ENCODE measurements around the gene TSNAXIP1. TPM values are rescaled to one million over a fixed set of nuclear protein-coding genes. Genes with fewer than 3 reads are reported as not detected.

The TSNAXIP1 gene, protein sequence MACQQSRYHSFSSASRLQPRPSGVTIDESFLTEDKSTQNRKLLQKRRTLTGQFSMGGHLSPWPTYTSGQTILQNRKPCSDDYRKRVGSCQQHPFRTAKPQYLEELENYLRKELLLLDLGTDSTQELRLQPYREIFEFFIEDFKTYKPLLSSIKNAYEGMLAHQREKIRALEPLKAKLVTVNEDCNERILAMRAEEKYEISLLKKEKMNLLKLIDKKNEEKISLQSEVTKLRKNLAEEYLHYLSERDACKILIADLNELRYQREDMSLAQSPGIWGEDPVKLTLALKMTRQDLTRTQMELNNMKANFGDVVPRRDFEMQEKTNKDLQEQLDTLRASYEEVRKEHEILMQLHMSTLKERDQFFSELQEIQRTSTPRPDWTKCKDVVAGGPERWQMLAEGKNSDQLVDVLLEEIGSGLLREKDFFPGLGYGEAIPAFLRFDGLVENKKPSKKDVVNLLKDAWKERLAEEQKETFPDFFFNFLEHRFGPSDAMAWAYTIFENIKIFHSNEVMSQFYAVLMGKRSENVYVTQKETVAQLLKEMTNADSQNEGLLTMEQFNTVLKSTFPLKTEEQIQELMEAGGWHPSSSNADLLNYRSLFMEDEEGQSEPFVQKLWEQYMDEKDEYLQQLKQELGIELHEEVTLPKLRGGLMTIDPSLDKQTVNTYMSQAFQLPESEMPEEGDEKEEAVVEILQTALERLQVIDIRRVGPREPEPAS
- 2.8 TPM for total RNA-seq (ENCODE audit: unreplicated experiment)
- long read RNA-seq, partial matches to known transcripts = 0 of 2 reads
- long read RNA-seq, other reads (novel, unspliced or antisense) = 2 of 2 reads

DNA sequence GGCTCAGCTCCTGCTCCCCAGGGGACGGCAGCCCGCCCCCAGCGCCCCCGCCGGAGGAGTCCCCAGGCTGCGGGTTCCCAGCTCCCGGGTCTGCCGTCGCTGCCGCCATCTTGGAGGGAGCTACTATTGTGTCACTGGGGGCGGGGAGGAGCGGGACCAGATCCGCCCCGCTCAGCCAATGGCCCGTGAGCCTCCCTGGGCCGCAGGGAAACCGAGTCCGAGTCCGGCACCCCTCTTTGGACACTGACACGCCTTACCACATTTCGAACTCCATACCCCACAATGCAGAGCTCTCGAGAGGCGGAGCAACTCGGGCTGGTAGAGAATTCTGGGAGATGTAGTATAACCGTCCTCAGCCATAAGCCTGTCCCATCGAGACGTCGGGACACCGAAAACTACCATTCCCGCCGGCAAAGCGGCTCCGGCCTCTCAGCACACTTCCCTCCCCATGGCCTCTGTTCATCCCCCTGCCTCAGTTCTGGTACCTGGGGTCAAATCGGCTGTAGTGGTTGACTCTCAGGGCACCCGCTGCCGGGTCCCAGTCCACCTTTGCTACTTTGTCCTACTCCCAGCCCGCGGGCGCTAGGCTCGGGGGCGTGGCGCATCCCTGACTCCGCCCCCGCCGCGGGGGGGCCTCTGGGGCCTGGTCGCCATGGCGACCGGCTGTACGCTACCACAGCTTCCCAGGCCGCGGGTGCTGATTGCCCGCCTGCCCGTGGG is at the start of gene TSNAXIP1, which contains the start of gene RANBP10:
TSS of gene TSNAXIP1 (plus strand) at position 462 of the 720 bp plus-strand sequence. CDS start 261 bp downstream, outside the sequence.
TSS of gene RANBP10 (minus strand) at position 133 of the 720 bp plus-strand sequence. CDS start at position 109, 24 bp downstream.
- Mint-ChIP-seq H3K4me1 (ENCODE audit: unreplicated experiment) (peaks cover 11% of the 10 kb centered on the region), H3K27ac (ENCODE audit: unreplicated experiment) (peak within 1 kb of the TSS; percentile 86), H3K36me3 (ENCODE audit: low read depth, unreplicated experiment) (peaks cover 12% of the 10 kb centered on the region), H3K4me3 (ENCODE audit: unreplicated experiment) (peak within 1 kb of the TSS; percentile 97), H3K27me3 (ENCODE audit: unreplicated experiment) (peaks cover 6% of the 10 kb centered on the region), H3K9me3 (ENCODE audit: unreplicated experiment) (no peaks in the 10 kb centered on the region)
- peak; percentile 94 for DNase-seq (ENCODE audit: low spot score)
- TF ChIP-seq, protein P1, sequence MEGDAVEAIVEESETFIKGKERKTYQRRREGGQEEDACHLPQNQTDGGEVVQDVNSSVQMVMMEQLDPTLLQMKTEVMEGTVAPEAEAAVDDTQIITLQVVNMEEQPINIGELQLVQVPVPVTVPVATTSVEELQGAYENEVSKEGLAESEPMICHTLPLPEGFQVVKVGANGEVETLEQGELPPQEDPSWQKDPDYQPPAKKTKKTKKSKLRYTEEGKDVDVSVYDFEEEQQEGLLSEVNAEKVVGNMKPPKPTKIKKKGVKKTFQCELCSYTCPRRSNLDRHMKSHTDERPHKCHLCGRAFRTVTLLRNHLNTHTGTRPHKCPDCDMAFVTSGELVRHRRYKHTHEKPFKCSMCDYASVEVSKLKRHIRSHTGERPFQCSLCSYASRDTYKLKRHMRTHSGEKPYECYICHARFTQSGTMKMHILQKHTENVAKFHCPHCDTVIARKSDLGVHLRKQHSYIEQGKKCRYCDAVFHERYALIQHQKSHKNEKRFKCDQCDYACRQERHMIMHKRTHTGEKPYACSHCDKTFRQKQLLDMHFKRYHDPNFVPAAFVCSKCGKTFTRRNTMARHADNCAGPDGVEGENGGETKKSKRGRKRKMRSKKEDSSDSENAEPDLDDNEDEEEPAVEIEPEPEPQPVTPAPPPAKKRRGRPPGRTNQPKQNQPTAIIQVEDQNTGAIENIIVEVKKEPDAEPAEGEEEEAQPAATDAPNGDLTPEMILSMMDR (IDR thresholded peaks at IDR 0.05; ENCODE audit: unreplicated experiment) = no peak

DNA sequence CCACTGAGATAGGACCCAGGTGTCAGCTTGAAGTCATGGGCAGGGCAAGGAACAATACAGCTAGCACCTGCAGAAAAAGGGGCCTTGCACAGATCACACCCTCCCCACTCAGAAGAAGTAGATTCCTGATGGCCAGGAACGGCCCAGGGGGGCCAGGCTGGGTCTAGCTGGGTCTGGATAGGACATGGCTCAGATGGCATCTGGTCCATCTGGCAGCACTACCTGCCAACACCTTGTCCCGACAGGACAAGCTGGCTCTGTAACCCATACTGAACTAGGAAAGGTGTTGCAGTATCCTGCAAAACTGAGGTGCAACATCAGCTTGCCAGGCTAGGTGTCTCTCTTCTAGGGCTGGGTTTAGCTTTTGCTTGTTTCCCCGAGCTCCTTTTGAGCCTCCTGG is 48.7 kb upstream of the TSNAXIP1 start:
- TF ChIP-seq, protein P1 (IDR thresholded peaks at IDR 0.05; ENCODE audit: unreplicated experiment) = no peak
- peaks cover 16% of the 10 kb centered on the region for H3K36me3 Mint-ChIP-seq (ENCODE audit: low read depth, unreplicated experiment)
- DNase-seq (ENCODE audit: low spot score) = no peak
- H3K4me3 Mint-ChIP-seq (ENCODE audit: unreplicated experiment) = no peak overlapping the region
- no peaks in the 10 kb centered on the region for H3K4me1 Mint-ChIP-seq (ENCODE audit: unreplicated experiment)
- H3K9me3 Mint-ChIP-seq (ENCODE audit: unreplicated experiment) = no peaks in the 10 kb centered on the region
- H3K27ac Mint-ChIP-seq (ENCODE audit: unreplicated experiment) = no peak overlapping the region
- H3K27me3 Mint-ChIP-seq (ENCODE audit: unreplicated experiment) = peaks cover 18% of the 10 kb centered on the region

DNA sequence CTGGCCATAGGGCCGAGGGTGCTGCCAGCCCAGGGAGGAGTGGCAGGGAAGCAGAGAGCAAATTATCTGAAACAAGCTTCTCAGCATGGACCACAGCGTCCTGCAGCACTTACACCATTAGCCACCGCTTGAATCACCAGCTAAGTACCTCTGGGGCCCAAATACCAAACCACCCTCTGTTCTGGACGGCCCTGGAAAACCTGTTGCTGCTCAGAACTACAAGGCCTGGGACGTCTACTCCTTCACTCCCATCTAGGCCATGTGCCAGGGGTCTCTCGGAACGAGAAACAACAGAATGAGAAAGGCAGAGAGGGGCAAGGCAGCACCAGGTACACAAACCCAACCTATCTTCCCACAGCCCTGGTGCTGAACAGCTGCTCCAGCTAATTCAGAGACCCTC is 47.7 kb upstream of the TSNAXIP1 start:
- Mint-ChIP-seq H3K4me1 (ENCODE audit: unreplicated experiment) (no peaks in the 10 kb centered on the region), H3K36me3 (ENCODE audit: low read depth, unreplicated experiment) (peaks cover 13% of the 10 kb centered on the region), H3K27ac (ENCODE audit: unreplicated experiment) (no peak overlapping the region), H3K9me3 (ENCODE audit: unreplicated experiment) (no peaks in the 10 kb centered on the region), H3K4me3 (ENCODE audit: unreplicated experiment) (no peak overlapping the region), H3K27me3 (ENCODE audit: unreplicated experiment) (peaks cover 14% of the 10 kb centered on the region)
- DNase-seq (ENCODE audit: low spot score) = no peak
- TF ChIP-seq, protein P1 (IDR thresholded peaks at IDR 0.05; ENCODE audit: unreplicated experiment) = no peak

DNA sequence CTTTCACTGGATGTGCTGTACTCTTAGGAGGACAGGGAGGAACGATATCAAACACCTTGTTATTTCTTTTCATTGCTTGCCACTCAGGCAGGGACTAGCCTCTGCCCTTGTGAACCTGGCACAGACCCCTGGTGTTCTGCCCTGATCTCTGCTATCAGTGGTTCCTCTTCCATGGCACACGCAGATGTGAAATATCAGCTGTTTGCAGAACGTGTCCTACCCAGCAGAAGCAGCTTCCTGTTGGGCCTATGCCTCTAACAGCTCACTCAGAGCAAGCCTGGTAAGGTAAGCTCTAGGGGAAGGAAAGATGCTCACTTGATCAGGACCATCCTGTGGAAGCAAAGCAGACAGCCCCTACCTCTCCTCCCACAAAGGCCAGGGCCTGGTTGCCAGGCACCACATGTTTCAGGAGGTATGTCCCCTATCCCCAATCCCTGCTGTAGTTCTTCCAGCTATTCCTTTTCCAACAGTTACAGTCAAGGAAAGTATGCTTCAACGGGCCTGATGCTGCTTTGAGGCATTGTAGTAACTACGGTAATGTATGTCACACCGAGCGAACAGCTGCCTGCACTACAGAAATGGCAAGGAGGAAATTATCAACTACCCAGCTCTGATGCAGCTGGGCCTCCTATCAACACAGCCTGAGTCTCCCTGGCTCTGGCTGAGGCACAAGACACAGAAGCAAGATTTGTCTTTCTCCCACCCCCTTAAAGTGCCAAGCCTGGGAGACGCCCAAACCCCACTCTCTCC is 46.3 kb upstream of the TSNAXIP1 start:
- H3K36me3 Mint-ChIP-seq (ENCODE audit: low read depth, unreplicated experiment) = peaks cover 13% of the 10 kb centered on the region
- no peaks in the 10 kb centered on the region for H3K4me1 Mint-ChIP-seq (ENCODE audit: unreplicated experiment)
- TF ChIP-seq, protein P1 (IDR thresholded peaks at IDR 0.05; ENCODE audit: unreplicated experiment) = no peak
- peak overlapping the region; percentile 54 for H3K27ac Mint-ChIP-seq (ENCODE audit: unreplicated experiment)
- no peak overlapping the region for H3K4me3 Mint-ChIP-seq (ENCODE audit: unreplicated experiment)
- DNase-seq (ENCODE audit: low spot score) = no peak
- H3K27me3 Mint-ChIP-seq (ENCODE audit: unreplicated experiment) = peaks cover 12% of the 10 kb centered on the region
- no peaks in the 10 kb centered on the region for H3K9me3 Mint-ChIP-seq (ENCODE audit: unreplicated experiment)

All from endothelial cell (in vitro differentiated cells).